Bronchial epithelial cell (primary cell): Measurements from ENCODE around the gene KLF3. TPM values are rescaled to one million over a fixed set of nuclear protein-coding genes. Genes with fewer than 3 reads are reported as not detected.

Source experiments
- DNase-seq: peaks from one replicate; pipeline ENCODE4 v3.0.0-alpha.2; 2010; ENCODE audit warnings: low read depth
- FAIRE-seq: peaks from 2 replicates; lab custom pipeline; 2011; peaks lifted over from hg19 to GRCh38; lab: Jason Lieb, UNC
- H3K27me3 ChIP-seq: 2 replicates; pipeline ENCODE4 v1.5.1; 2011; ENCODE audit warnings: low read length; ENCODE audit not compliant: control insufficient read depth, insufficient read depth
- H3K36me3 ChIP-seq: 2 replicates; pipeline ENCODE4 v1.5.1; 2011; ENCODE audit warnings: low read length; ENCODE audit not compliant: control insufficient read depth, insufficient read depth
- H3K4me3 ChIP-seq: 2 replicates; pipeline ENCODE4 v1.5.1; 2011; ENCODE audit warnings: mild to moderate bottlenecking, low read depth, low read length, control low read depth
- total RNA-seq: library from RNA; depleted of rRNA; stranded (reverse); fragments of >200 nt; gene quantifications from 2 replicates; pipeline ENCODE4 v1.2.1, GENCODE V29; 2014
- TF ChIP-seq, protein P1 (sequence below): IDR thresholded peaks from 2 replicates; pipeline ENCODE4 v1.5.1; 2011; ENCODE audit warnings: mild to moderate bottlenecking, moderate library complexity, low read length, control low read depth, inconsistent platforms; ENCODE audit not compliant: insufficient read depth, severe bottlenecking

KLF3 gene
- total RNA-seq, 1 donor from 2014 or later, result 33.4 TPM

DNA sequence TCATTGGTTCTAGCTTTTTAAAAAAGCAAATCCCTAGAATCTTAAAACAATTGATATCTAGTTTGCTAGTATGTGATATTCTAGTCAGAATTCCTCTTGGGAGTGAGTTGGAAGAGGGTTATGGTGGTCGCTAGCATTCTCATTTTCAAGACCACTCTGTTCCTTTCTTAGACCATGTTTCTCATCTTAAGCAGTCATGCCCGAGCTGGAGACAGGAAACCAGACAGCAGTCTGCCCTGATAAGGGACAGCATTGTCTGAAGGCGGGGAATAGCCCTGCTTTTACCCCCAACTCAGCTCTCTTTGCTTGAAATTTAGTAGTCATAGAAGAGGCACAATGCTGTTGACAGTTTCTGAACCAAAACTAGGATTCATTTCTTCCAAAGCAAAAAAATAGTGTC lies 5.2 kb downstream of the KLF3 start:
- TF ChIP-seq, protein P1, sequence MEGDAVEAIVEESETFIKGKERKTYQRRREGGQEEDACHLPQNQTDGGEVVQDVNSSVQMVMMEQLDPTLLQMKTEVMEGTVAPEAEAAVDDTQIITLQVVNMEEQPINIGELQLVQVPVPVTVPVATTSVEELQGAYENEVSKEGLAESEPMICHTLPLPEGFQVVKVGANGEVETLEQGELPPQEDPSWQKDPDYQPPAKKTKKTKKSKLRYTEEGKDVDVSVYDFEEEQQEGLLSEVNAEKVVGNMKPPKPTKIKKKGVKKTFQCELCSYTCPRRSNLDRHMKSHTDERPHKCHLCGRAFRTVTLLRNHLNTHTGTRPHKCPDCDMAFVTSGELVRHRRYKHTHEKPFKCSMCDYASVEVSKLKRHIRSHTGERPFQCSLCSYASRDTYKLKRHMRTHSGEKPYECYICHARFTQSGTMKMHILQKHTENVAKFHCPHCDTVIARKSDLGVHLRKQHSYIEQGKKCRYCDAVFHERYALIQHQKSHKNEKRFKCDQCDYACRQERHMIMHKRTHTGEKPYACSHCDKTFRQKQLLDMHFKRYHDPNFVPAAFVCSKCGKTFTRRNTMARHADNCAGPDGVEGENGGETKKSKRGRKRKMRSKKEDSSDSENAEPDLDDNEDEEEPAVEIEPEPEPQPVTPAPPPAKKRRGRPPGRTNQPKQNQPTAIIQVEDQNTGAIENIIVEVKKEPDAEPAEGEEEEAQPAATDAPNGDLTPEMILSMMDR, result no peak
- Histone ChIP-seq H3K36me3 (no peaks in the 10 kb centered on the region), H3K27me3 (no peaks in the 10 kb centered on the region), H3K4me3 (no peak overlapping the region)
- FAIRE-seq, result no peak
- no peak for DNase-seq

DNA sequence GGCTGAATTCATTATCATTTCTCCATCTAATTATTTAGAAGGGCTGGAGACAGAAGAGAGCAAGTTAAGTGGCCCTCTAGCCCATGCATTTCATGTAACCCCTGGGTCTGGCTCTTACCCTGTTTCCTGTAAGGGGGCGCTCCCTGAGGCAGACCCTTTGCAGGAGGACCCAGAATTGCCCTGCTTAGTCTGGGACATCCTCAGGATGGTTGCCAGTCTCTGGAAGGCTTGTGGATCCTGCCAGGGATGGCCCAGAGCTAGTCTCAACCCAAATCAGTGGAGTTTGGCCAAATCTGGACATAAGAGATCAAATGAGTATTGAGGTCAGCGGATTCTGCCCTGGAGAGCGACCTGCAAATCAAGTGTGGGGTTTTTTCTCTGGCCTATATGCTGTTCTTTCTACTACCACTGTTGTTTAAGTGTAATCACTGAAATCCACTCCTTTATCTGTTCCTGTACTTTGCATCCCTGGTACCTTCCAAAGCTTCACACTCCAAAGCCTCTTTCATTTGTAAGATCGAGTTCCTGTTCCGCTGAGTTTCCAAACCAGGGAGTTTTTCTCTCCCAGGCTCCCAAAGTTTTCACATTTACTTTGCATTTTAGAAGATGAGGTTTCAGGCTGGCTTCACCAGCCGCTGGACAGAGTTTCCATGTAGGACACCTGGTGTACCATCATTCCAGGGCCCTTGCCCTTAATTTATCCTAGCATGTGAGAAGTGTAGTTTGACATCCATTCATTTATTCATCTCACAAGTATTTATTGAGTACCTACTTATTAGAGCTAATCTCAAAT lies 6.3 kb downstream of the KLF3 start:
- no peak overlapping the region for H3K4me3 ChIP-seq
- TF ChIP-seq, protein P1, result no peak
- H3K36me3 ChIP-seq, result no peaks in the 10 kb centered on the region
- DNase-seq (no peak), FAIRE-seq (no peak)
- H3K27me3 ChIP-seq, result no peaks in the 10 kb centered on the region

DNA sequence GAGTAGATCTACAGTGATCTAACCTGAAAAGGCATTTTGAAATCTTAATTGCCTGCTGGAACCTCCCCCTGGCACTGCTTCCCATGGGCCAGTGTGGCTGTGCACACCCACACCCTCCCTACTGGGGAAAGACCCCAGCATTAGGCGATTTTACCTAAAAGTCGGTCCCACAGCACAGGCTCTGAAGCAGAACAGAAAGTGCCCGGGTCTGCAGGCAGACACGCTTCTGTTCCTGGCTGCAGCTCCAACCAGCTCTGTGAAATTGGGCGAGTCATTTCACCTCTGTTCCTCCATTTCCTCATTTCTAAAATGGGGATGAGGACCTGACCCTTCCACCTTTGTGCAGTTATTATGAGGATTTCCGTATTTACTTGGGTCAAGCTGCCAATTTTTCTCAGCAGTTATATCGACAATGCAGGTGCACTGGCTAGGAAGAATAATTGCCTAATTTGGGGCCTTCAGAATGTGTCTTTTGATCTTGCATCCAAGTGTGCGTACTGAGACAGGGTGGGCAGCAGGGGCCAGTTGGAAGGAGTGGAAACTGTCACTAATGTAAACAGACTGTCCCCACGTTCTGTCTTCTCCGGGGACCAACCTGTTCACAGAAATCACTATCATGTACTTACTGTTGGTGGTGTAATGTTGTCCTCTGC lies 7.1 kb downstream of the KLF3 start:
- no peak for FAIRE-seq
- TF ChIP-seq, protein P1, result no peak
- no peaks in the 10 kb centered on the region for H3K36me3 ChIP-seq
- H3K4me3 ChIP-seq, result no peak overlapping the region
- no peak for DNase-seq
- no peaks in the 10 kb centered on the region for H3K27me3 ChIP-seq

DNA sequence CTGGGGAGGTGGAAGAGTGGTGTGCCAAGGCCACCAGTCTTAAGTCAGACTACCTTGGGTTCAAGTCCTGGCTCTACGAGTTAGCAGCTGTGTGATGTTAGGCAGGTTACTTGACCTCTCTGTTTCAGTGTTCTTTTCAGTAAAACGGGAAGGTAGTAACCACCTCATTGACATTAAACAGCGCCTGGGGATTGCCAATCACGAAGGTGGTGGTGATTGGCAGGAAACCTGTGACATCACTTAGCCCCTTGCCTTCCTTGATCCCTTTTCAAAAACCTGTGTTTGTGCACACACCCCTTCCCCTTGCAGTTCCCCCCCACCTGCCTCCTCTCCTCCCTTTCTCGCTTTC lies 7.6 kb downstream of the KLF3 start:
- Histone ChIP-seq H3K27me3 (no peaks in the 10 kb centered on the region), H3K36me3 (no peaks in the 10 kb centered on the region), H3K4me3 (no peak overlapping the region)
- no peak for DNase-seq
- TF ChIP-seq, protein P1, result no peak
- no peak for FAIRE-seq

DNA sequence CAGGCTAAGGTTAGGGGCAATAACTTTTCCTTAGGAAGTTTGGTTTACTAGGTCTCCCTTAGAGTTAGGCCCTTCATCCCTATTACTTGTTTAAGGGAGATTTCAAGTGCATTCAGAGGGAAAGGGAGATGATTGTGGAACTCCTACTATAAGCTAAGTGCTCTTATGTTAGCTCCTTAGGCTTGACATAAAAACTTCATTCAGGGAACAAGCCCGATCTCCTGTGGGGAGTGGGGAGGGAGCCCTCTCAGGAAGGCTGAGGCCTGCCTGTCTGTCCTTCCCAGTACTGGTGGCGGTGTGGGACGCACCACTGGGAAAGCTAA lies 8.0 kb downstream of the KLF3 start:
- H3K27me3 ChIP-seq, result no peaks in the 10 kb centered on the region
- FAIRE-seq (no peak), DNase-seq (no peak)
- H3K4me3 ChIP-seq, result no peak overlapping the region
- TF ChIP-seq, protein P1, result no peak
- H3K36me3 ChIP-seq, result no peaks in the 10 kb centered on the region
